Fibroblast of skin of back (primary cell): ENCODE data around the gene HEMGN.
A peak's percentile ranks its signal among the peaks of the same experiment; 100 is the strongest.

Experiments used
- DNase-seq: peaks from one replicate; pipeline ENCODE4 v3.0.0-alpha.2; 2013

HEMGN gene

GRCh38 chr9:97895211-97895610 lies 42.8 kb downstream of the HEMGN start:
- peak; percentile 21 for DNase-seq

GRCh38 chr9:97892421-97892820 lies 45.6 kb downstream of the HEMGN start:
- no peak for DNase-seq

- no peak for DNase-seq
Observed at GRCh38 chr9:97891736-97892135, 46.2 kb downstream of the HEMGN start.

- no peak for DNase-seq
Observed at GRCh38 chr9:97889941-97890887, 47.8 kb downstream of the HEMGN start.

- DNase-seq: no peak
Observed at GRCh38 chr9:97880336-97880735, 57.6 kb downstream of the HEMGN start.
